ENCODE measurements around the gene NEUROG1.
"Not testable (repeated sequence)": the region's sequence is repeated elsewhere in the genome, so short reads cannot be mapped to it uniquely, and the experiment has no call there.

NEUROG1 gene

GRCh38 chr5:135537745-135538144, 2.0 kb upstream of the NEUROG1 start:
- no peak overlapping the region for H3K4me3 ChIP-seq (ENCODE audit: low read length)
- TF ChIP-seq CTCF (IDR thresholded peaks at IDR 0.05; ENCODE audit: insufficient read depth, low read depth, low read length, missing control alignments): no peak
- DNase-seq (ENCODE audit: low read depth): no peak

DNA sequence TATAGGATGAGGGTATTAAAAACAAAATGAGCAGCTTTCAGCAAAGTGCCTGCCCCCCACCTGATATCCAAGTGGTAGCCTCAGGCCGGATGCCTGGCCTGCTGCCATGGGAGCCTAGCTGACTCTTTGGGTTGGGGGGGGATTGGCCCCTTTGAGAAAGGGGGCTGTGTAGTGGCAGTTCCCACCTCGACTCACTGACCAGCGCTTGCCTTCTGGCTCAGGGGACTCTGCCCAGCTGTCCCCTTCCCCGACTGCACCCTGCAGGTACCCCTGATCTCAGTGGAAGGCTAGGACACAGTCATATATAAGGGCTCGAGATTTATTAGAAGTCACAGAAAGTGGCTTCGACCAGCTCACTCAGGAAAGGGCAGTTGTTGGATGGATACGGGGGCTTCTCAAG, 1.5 kb upstream of the NEUROG1 start:
- H3K4me3 ChIP-seq (ENCODE audit: low read length): no peak overlapping the region
- no peak for DNase-seq (ENCODE audit: low read depth)
- no peak for TF ChIP-seq CTCF (IDR thresholded peaks at IDR 0.05; ENCODE audit: insufficient read depth, low read depth, low read length, missing control alignments)

DNA sequence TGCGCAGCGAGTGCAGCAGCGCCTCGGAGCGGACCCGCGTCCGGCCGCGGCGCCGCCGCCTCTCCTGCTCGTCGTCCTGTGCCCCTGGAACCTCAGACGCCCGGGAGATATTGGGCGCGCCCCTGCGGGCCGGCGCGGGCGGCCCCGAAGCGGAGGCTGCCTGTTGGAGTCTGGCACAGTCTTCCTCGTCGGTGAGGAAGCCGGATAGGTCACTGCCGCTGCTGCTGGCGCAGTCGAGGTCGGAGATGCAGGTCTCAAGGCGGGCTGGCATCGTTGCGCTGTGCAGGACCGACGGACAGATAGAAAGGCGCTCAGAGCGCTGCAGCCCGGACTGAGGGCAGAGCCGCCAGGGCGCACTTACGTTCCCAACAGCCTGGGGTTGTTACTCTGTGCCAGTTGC, 344 bp downstream of the NEUROG1 start:
- no peak for TF ChIP-seq CTCF (IDR thresholded peaks at IDR 0.05; ENCODE audit: insufficient read depth, low read depth, low read length, missing control alignments)
- DNase-seq (ENCODE audit: low read depth): peak; percentile 19
- no peak overlapping the region for H3K4me3 ChIP-seq (ENCODE audit: low read length)

GRCh38 chr5:135534609-135535419, 950 bp downstream of the NEUROG1 start:
- TF ChIP-seq CTCF (IDR thresholded peaks at IDR 0.05; ENCODE audit: insufficient read depth, low read depth, low read length, missing control alignments): no peak
- DNase-seq (ENCODE audit: low read depth): peak; percentile 29
- no peak overlapping the region for H3K4me3 ChIP-seq (ENCODE audit: low read length)

- no peak for TF ChIP-seq CTCF (IDR thresholded peaks at IDR 0.05; ENCODE audit: insufficient read depth, low read depth, low read length, missing control alignments)
- no peak overlapping the region for H3K4me3 ChIP-seq (ENCODE audit: low read length)
- no peak for DNase-seq (ENCODE audit: low read depth)
Observed at GRCh38 chr5:135533794-135534193, 2.0 kb downstream of the NEUROG1 start.

- no peak overlapping the region for H3K4me3 ChIP-seq (ENCODE audit: low read length)
- no peak for DNase-seq (ENCODE audit: low read depth)
Observed at GRCh38 chr5:135533334-135533733, 2.4 kb downstream of the NEUROG1 start.

GRCh38 chr5:135529576-135529975, 6.2 kb downstream of the NEUROG1 start:
- not testable (repeated sequence) for DNase-seq (ENCODE audit: low read depth); H3K4me3 ChIP-seq (ENCODE audit: low read length)

More at GRCh38 chr5:135533334-135533733, 2.4 kb downstream of the NEUROG1 start:
- no peak for TF ChIP-seq CTCF (IDR thresholded peaks at IDR 0.05; ENCODE audit: insufficient read depth, low read depth, low read length, missing control alignments)

Data from epithelial cell of esophagus (primary cell).